DMS114 treated with DMSO at 0.1 percent for 48 hours (cell line): ENCODE measurements around the gene CR2.
"Not testable (repeated sequence)": the region's sequence is repeated elsewhere in the genome, so short reads cannot be mapped to it uniquely, and the experiment has no call there.

Source experiments
- DNase-seq: peaks from one replicate; lab custom pipeline; 2025; ENCODE audit not compliant: unreplicated experiment; lab: John Stamatoyannopoulos, UW

The CR2 gene

GRCh38 chr1:207454046-207454964, at the start of gene CR2:
TSS of gene CR2 (plus strand) at chr1:207454328. CDS start at chr1:207454419, 91 bp downstream.
- no peak for DNase-seq

- peak; percentile 82 for DNase-seq
These were observed 49.1 kb upstream of the CR2 start for GRCh38 chr1:207404849-207405525.

- no peak for DNase-seq
These were observed 48.3 kb upstream of the CR2 start for GRCh38 chr1:207405814-207406213.

- DNase-seq, result no peak
These were observed 46.4 kb upstream of the CR2 start for GRCh38 chr1:207407655-207408260.

GRCh38 chr1:207412845-207413244, 41.3 kb upstream of the CR2 start:
- no peak for DNase-seq

- no peak for DNase-seq
These were observed 39.5 kb upstream of the CR2 start for GRCh38 chr1:207414606-207415108.

GRCh38 chr1:207417076-207417475, 37.1 kb upstream of the CR2 start:
- DNase-seq, result no peak

GRCh38 chr1:207418351-207418750, 35.8 kb upstream of the CR2 start:
- DNase-seq, result no peak

GRCh38 chr1:207420109-207420508, 34.0 kb upstream of the CR2 start:
- DNase-seq, result no peak

- no peak for DNase-seq
These were observed 33.0 kb upstream of the CR2 start for GRCh38 chr1:207421078-207421477.

GRCh38 chr1:207423560-207424292, 30.4 kb upstream of the CR2 start:
- no peak for DNase-seq

- DNase-seq, result no peak
These were observed 29.5 kb upstream of the CR2 start for GRCh38 chr1:207424570-207425131.

GRCh38 chr1:207427832-207428585, 26.1 kb upstream of the CR2 start:
- DNase-seq, result no peak

GRCh38 chr1:207428783-207429182, 25.3 kb upstream of the CR2 start:
- DNase-seq, result no peak

- no peak for DNase-seq
These were observed 24.2 kb upstream of the CR2 start for GRCh38 chr1:207429963-207430362.

GRCh38 chr1:207430602-207431001, 23.5 kb upstream of the CR2 start:
- no peak for DNase-seq

- DNase-seq, result no peak
These were observed 22.6 kb upstream of the CR2 start for GRCh38 chr1:207431508-207431907.

GRCh38 chr1:207433435-207433834, 20.7 kb upstream of the CR2 start:
- no peak for DNase-seq

GRCh38 chr1:207436746-207437145, 17.4 kb upstream of the CR2 start:
- DNase-seq, result not testable (repeated sequence)

- DNase-seq, result no peak
These were observed 13.5 kb upstream of the CR2 start for GRCh38 chr1:207440626-207441025.
